Testis (tissue), 2 donors: ENCODE results near the gene TCL1A.
"Not testable (repeated sequence)": the region's sequence is repeated elsewhere in the genome, so short reads cannot be mapped to it uniquely, and the experiment has no call there.

Experiments
- CTCF ChIP-seq, 3 experiments: fragments of 450-650 bp in 2 of 3; fragments of 200-600 bp in 1 of 3; sonication (generic) in 1 of 3; IDR thresholded peaks; one replicate each; pipeline ENCODE4 v1.5.1; 2016 to 2019; ENCODE audit warnings: antibody characterized with exemption in 3 of 3, mild to moderate bottlenecking in 2 of 3, moderate library complexity in 1 of 3
- POLR2A ChIP-seq: fragments of 450-650 bp; IDR thresholded peaks from one replicate; pipeline ENCODE4 v1.6.1; 2017; ENCODE audit warnings: antibody characterized with exemption, mild to moderate bottlenecking, moderate library complexity

GRCh38 chr14:95729402-95730028 is 15.6 kb upstream of the TCL1A start:
- not testable (repeated sequence) for TF ChIP-seq CTCF (IDR thresholded peaks at IDR 0.05); POLR2A
